Endothelial cell of hepatic sinusoid (primary cell): Measurements from ENCODE around the gene SPACA7.
"Not testable (repeated sequence)": the region's sequence is repeated elsewhere in the genome, so short reads cannot be mapped to it uniquely, and the experiment has no call there.

Experiments used
- in situ Hi-C: cut with HindIII; loops from 2 replicates; pipeline ENCODE4 v1.10.0; 2017; ENCODE audit warnings: low sequenced_read_pairs

SPACA7 gene

GRCh38 chr13:112398347-112398746 is 22.2 kb downstream of the SPACA7 start:
- in situ Hi-C loops, result not testable (repeated sequence)

GRCh38 chr13:112409828-112410227 is 33.7 kb downstream of the SPACA7 start:
- in situ Hi-C loops, result not testable (repeated sequence)

- in situ Hi-C loops, result no loop called here
Measured at GRCh38 chr13:112416647-112417046, 40.5 kb downstream of the SPACA7 start.

GRCh38 chr13:112417079-112417478 is 40.9 kb downstream of the SPACA7 start:
- in situ Hi-C loops, result no loop called here

- in situ Hi-C loops, result no loop called here
Measured at GRCh38 chr13:112424098-112424497, 47.9 kb downstream of the SPACA7 start.

GRCh38 chr13:112428704-112429103 is 52.5 kb downstream of the SPACA7 start:
- in situ Hi-C loops, result no loop called here

GRCh38 chr13:112431734-112432133 is 55.6 kb downstream of the SPACA7 start:
- in situ Hi-C loops, result no loop called here

GRCh38 chr13:112432734-112433133 is 56.6 kb downstream of the SPACA7 start:
- in situ Hi-C loops, result not testable (repeated sequence)

- in situ Hi-C loops, result not testable (repeated sequence)
Measured at GRCh38 chr13:112433517-112433916, 57.4 kb downstream of the SPACA7 start.

- in situ Hi-C loops, result no loop called here
Measured at GRCh38 chr13:112434032-112434431, 57.9 kb downstream of the SPACA7 start.

- in situ Hi-C loops, result no loop called here
Measured at GRCh38 chr13:112434937-112435523, 58.9 kb downstream of the SPACA7 start.

GRCh38 chr13:112435973-112436372 is 59.8 kb downstream of the SPACA7 start:
- in situ Hi-C loops, result no loop called here

GRCh38 chr13:112438094-112438493 is 61.9 kb downstream of the SPACA7 start:
- in situ Hi-C loops, result no loop called here

- in situ Hi-C loops, result no loop called here
Measured at GRCh38 chr13:112438515-112438914, 62.4 kb downstream of the SPACA7 start.

GRCh38 chr13:112441226-112441625 is 65.1 kb downstream of the SPACA7 start:
- in situ Hi-C loops, result no loop called here

- in situ Hi-C loops, result no loop called here
Measured at GRCh38 chr13:112441779-112442310, 65.7 kb downstream of the SPACA7 start.

GRCh38 chr13:112442483-112443090 is 66.4 kb downstream of the SPACA7 start:
- in situ Hi-C loops, result no loop called here

GRCh38 chr13:112443191-112443994 is 67.2 kb downstream of the SPACA7 start:
- in situ Hi-C loops, result no loop called here

- in situ Hi-C loops, result no loop called here
Measured at GRCh38 chr13:112443995-112444311, 67.8 kb downstream of the SPACA7 start.

- in situ Hi-C loops, result no loop called here
Measured at GRCh38 chr13:112444416-112445399, 68.6 kb downstream of the SPACA7 start.
